Measurements from ENCODE around the gene PYCR2.
"Not testable (repeated sequence)": the region's sequence is repeated elsewhere in the genome, so short reads cannot be mapped to it uniquely, and the experiment has no call there.

The PYCR2 gene

DNA sequence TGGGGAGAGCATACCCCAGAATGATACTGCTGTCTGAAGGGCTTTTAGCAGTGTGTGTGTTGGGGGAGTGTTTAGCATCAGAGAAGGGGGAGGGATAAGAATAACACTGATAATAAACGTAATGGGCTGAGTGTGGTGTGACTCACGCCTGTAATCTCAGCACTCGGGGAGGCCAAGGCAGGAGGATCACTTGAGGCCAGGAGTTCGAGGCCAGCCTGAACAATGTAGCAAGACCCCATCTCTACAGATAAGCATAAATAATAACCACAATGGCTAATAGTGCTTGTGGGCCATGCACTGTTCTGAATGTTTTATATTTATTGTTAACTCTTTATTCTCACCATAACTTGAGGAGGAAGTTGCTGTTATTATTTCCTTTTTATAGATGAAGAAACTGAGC lies 19.5 kb upstream of the PYCR2 start:
- in situ Hi-C loops (cut with MboI; ENCODE audit: low sequenced_read_pairs) = no loop called here

DNA sequence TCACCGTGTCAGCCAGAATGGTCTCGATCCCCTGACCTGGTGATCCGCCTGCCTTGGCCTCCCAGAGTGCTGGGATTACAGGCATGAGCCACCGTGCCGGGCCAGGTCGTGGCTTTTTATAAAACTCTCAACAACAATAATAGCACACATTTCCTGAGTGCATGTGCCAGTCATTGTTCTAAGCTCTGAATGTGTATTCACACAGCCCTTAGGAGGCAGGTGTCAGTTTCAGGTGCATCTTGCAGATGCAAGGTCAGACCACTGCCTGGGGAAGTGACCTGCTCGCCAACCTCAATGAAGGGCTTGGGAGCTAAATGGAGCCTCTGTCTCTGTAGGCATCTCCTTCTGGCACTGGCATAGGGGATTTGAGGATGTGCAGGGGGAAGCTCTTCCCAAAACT lies 18.5 kb upstream of the PYCR2 start:
- in situ Hi-C loops (cut with MboI; ENCODE audit: low sequenced_read_pairs) = no loop called here

DNA sequence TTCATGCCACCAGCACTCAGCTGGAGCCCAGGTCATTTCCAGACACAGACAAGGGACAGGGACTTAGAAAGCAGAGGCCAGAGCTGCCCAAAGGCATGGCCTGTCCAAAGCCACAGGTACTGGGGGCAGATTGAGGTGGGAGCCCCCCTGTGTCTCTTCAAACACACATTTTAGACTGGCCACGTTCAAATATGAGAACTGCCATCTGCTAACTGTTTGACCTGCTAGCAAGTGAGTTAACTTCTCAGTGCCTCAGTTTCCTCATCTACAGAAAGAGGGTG lies 17.8 kb upstream of the PYCR2 start:
- in situ Hi-C loops (cut with MboI; ENCODE audit: low sequenced_read_pairs) = no loop called here

DNA sequence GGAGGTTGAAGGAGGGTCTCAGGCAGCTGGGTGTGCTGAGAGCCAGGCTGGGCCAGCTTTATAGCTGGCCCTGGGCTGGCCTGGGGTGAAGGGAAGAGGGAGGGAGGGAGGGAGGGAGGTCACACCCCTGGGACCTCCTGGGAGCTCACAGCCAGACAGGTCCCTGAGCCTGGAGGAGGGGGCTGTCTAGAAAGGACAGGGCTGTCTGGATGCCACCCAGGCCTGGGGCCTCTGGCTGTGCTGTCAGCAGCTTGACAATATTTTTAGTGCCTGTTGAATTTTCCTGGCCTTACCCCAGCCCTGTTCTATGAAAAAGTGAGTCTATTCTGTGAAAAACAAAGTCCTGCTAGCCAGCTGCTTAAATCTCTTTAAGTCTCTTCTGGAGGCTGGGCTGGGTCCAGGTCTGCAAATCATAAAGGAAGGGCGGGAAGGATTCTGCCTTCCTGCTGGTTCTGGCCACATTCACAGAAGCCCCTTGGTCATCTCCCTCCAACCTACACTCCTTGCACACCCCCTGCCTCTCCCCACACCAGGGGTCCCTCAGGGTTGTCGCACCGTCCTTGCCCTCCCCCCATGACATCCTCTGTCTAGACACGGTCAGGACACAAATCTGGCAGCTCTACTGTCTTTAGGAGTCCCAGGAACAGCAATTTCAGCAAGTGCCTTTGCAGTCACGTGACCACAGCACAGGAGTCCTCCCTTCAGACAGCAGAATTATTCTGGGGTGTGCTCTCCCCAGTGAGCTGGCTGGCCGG lies 17.3 kb upstream of the PYCR2 start, which contains the start of gene LEFTY2:
Gene LEFTY2 (minus strand): TSS at position 34 of the 755 bp plus-strand sequence. CDS start 80 bp downstream, outside the sequence.
- in situ Hi-C loops (cut with MboI; ENCODE audit: low sequenced_read_pairs) = no loop called here

DNA sequence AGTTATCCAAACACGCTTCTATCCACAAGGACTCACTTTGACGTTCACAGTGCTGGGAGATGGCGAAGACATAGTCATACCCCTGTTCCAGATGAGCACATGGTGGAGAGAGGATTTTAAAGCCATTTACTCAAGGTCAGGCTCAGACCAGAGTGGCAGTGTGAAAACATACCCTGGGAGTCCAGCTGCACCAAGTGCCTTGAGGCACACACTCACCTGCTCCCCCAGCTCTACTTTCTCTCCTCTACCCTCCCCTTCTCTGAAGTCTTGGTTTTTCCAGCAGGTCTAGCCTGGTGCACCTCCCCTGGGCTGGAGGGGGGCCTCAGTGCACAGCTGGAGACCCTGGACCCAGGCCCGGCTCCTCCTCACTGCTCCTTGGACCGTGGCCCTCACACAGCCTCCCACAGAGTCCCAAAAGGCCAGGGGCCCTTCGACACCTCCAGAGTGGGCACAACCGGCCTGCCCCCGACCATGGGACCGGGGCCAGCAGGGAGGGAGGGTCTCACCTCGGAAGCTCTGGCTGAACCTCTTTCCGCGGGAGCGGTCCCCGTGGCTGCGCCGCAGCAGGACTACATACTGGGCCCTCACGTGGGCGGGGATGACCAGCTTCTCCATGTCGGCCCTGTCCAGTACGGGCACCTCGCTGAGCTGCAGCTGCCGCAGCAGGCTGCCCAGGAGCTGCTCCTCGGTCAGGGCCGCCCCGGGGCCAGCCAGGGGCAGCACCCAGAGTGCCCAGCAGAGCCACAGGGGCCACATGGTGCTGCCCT lies 16.5 kb upstream of the PYCR2 start:
- in situ Hi-C loops (cut with MboI; ENCODE audit: low sequenced_read_pairs) = no loop called here

DNA sequence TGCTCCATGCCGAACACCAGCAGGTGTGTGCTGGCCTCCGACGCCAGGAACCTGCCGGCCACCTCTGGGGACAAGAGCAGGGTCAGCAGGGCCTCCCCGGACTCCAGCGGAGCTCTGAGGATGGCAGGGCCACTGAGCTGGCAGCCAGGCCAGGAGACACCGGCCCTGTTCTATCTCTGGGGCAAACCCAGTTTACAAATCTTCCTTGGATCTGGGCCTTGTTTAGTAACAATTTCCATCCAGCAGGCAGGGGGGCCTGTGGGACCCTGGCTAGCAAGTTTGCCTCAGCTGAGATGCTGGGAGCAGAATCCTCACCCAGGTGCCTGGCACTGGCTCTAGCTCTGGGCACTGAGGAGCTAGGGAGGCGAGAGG lies 15.9 kb upstream of the PYCR2 start:
- in situ Hi-C loops (cut with MboI; ENCODE audit: low sequenced_read_pairs) = not testable (repeated sequence)

DNA sequence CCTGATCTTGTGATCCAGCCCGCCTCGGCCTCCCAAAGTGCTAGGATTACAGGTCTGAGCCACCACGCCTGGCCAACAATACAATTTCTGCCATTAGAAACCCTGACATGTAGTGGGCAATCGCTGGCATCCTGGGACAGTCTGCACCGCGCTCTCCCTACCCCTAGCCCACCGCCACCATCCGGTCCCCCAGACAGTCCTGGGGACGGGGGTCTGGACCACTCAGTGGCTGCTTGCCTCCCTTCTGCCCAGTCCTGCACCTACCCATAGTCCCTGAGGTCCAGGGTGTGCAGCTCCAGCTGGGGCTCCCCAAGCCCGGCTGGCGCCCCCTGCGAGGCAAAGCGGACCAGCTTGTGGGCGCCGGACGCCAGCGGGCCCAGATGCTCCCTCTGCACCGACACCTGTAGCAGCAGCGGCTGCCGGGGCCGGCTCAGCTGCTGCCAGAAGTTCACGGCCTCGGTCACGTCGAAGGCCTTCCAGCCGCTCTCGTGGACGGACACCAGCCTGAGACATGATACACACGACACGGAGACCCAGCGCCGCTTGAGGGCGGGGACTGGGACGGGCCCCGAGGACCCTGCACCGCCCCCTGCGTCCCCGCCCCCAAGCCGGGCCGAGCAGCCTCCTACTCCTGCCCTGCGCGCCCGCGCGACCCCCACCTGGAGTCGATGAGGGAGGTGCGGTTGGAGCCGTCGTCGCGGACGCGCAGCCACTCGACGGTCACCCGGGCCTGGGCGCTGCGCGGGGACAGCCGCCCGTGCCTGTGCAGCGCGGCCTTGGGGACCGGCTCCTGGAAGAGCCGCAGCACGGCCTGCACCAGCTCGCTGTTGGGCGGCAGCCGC lies 15.3 kb upstream of the PYCR2 start:
- in situ Hi-C loops (cut with MboI; ENCODE audit: low sequenced_read_pairs) = not testable (repeated sequence)

DNA sequence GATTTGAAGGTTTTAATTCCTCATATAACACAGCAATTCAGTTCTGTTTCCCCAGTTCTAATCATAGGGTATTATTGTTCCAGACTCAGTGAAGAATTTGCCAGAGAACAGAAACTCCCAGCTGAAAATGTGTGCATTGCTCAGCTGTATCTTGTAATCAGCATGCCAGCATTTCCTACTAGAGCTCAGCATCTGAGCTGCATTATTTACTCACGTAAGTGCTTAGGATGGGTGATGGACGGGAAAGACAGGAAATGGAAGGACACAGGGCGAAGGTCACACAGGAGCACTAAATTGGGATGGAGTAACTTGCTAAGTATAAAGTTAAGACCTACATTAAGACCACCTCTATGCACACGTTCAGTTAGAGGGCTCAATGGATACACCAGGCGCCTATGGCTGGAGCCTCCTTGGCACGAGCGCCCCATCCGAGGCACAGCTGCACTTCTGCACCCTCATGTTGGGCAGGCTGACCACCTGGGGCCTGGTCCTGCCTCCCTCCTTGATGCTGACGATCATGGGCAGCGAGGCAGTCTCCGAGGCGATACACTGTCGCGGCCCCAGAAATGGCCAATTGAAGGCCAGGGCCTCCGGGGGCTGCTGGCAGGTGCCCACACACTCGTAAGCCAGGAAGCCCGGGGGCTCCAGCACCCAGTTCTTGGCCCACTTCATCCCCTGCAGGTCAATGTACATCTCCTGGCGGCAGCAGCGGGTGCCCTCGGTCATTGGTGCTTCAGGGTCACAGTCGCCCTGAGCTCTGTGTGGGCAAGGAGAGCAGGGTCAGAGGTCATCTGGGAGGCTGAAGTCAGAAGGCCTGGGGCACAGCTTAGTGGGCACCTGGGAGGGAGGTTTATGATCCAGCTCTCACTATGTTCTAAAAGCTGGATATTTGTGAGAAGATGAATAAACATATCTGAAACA lies 13.3 kb upstream of the PYCR2 start:
- in situ Hi-C loops (cut with MboI; ENCODE audit: low sequenced_read_pairs) = no loop called here

DNA sequence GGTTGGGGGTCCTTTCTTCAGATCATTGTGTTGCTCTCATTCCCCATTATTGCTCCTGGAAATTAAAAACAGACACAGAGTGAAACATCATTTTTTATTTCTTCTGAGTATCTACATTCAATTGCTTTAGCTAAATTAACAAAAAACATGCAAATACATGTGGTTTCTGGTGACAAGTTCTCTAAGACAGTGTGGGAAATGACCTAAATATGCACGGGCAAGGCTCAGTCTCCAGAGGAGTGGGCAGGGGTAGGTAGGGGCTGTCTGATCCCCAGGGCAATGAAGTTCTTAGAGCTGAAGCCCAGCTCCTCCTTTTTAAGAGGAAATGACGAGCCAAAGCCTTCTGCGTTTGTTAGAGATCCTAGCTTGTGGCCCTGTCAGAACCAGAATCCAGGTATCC lies 12.5 kb upstream of the PYCR2 start:
- in situ Hi-C loops (cut with MboI; ENCODE audit: low sequenced_read_pairs) = no loop called here

DNA sequence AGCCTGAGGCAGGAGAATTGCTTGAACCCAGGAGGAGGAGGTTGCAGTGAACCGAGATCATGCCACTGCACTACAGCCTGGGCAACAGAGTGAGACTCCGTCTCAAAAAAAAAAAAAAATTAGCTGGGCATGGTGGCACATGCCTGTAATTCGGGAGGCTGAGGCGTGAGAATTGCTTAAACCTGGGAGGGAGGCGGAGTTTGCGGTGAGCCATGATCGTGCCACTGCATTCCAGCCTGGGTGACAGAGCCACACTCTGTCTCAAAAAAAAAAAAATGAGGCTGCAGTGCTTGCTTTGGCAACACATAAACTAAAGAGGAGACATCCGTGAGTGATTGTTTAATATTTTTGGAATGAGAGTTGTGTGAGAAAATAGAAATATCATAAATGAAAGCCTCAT lies 12.0 kb upstream of the PYCR2 start:
- in situ Hi-C loops (cut with MboI; ENCODE audit: low sequenced_read_pairs) = not testable (repeated sequence)

DNA sequence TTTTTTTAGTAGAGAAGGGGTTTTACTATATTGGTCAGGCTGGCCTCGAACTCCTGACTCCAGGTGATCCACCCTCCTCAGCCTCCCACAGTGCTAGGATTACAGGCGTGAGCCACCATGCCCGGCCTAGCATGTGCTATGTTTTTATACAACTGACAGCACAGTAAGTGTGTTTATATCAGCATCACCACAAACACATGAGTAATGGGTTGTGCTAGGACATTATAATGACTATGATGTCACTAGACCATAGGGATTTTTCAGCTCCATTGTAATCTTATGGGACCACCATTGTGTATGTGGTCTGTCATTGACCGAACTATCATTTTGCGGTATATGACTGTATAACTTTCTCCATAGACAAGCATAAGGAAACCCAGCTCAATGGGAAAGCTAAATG lies 10.7 kb upstream of the PYCR2 start:
- in situ Hi-C loops (cut with MboI; ENCODE audit: low sequenced_read_pairs) = no loop called here

DNA sequence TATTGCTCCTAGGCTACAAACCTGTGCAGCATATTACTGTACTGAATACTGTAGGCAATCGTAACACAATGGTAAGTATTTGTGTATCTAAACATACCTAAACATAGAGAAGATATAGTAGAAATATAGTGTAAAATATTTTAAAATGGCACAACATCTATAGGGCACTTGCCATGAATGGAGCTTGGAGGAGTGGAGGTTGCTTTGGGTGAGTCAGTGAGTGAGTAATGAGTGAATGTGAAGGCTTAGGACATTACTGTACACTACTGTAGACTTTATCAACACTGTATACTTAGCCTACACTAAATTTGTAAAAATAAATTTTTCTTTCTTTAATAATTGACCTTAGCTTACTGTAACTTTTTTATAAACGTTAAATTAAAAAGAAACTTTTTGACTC lies 9.0 kb upstream of the PYCR2 start:
- in situ Hi-C loops (cut with MboI; ENCODE audit: low sequenced_read_pairs) = no loop called here

DNA sequence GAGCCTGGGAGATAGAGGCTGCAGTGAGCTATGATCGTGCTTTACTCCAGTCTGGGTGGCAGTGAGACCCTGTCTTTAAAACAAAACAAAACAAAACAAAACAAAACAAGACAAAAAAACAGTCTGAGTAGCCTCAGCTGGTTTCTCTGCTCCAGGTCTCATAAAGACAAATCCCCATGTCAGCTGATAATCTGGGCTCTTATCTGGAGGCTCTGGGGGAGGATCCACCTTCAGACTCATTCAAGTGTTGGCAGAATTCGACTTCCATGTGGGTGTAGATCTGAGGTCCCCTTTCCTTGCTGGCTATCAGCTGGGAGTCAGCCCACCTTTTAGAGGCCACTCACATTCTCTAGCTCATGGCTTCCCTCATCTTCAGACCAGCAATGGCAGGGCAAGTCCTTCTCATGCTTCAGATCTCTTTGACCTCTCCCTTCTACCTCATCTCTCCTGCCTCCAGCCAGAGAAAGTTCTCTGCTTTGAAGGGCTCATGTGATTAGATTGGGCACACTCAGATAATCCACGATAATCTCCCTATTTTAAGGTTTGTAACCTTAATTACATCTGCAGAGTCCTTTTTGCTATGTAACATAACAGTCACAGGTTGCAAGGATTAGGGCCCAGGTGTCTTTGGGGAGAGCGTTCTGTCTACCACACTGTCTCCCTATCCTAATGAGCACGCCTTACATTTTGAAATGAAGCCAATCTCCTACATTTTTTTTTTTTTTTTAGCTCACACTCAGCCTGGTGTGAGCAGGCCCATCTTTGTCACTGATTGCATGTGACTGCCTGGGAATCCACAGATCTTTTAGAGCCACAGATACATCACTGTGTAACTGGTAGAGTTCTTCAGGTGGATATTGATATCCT lies 7.5 kb upstream of the PYCR2 start:
- in situ Hi-C loops (cut with MboI; ENCODE audit: low sequenced_read_pairs) = no loop called here

DNA sequence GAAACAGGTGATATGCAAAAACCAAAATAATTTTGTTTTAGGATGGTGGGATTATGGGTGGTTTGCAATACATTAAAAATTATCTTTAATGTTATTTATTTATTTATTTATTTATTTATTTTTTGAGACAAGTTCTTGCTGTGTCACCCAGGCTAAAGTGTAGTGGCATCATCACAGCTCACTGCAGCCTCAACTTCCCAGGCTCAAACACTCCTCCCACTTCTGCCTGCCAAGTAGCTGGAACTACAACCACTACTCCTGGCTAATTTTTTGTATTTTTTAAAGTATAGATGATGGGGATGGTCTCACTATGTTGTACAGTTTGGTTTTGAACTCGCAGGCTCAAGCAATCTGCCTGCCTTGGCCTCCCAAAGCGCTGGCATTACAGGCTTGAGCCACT lies 6.5 kb upstream of the PYCR2 start:
- in situ Hi-C loops (cut with MboI; ENCODE audit: low sequenced_read_pairs) = no loop called here

DNA sequence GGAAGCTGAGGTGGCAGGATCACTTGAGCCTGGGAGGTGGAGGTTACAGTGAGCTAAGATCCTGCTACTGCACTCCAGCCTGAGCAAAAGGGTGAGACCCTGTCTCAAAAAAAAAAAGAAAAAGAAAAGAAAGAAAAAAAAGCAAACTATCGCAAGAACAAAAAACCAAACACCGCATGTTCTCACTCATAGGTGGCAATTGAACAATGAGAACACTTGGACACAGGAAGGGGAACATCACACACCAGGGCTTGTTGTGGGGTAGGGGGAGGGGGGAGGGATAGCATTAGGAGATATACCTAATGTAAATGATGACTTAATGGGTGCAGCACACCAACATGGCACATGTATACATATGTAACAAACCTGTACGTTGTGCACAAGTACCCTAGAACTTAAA lies 5.4 kb upstream of the PYCR2 start:
- in situ Hi-C loops (cut with MboI; ENCODE audit: low sequenced_read_pairs) = not testable (repeated sequence)

DNA sequence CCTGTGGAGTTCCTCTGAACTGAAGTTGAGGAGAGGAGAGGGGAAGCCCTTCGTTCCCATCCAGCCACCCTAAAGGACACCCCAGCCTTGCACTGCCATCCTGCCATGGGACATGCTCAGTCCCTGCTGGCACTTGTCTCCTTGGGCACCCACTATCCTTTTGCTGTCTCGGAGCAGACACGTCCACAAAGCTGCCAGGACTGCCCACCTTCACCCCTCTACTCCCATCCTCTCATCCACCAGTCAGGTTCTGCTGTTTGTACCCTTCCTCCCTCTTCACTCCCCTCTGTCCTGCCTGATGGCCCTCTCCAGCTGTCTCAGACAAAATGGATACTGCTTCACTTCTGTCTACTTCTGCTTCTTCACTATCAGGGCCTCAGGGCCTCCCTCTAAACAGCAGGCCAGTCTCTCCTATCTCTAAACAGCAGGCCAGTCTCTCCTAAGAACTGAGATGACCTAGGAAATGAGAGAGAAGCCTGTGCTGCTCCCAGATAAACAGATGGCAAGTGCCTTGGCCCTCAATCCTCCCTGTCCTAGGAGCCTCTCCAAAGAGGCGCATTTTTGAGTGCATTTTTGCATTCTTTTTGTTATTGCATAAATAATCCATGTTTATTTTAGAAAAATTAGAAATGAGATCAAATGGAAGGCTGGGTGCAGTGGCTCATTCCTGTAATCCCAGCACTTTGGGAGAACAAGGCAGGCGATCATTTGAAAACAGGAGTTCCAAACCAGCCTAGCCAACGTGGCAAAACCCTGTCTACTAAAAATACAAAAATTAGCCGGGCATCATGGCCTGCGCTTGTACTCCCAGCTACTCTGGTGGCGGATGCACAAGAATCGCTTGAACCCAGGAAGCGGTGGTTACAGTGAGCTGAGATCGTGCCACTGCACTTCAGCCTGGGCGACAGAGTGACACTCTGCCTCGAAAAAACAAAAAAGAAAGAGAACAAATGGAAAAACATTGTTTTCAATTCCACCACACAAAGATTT lies 4.4 kb upstream of the PYCR2 start:
- in situ Hi-C loops (cut with MboI; ENCODE audit: low sequenced_read_pairs) = no loop called here

DNA sequence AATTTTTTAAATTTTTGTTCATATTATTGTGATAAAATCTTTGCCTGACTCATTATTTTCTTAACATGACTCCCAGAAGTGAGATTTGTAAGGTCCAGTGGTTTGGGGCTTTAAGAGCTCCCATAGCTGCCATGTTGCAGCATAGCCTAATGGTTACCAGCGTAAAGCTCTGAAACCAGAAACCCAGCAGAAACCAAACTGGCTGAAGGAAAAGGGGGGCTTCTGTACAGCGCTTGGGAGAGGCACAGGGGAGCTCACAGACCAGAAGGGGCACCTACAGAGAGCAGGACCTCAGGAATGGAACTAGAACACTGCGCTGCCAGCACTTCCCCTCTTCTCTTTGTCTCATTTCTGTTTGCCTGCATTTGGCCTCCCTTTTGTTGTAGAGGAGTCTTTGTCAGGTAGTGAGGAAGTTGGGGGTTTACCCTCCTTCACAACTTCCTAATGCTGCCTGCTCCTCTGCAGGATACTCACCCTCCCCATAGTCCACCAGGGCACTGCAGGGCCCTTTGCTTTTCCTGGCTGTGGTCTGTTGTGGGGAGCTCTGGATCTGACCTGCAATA lies 2.6 kb upstream of the PYCR2 start:
- in situ Hi-C loops (cut with MboI; ENCODE audit: low sequenced_read_pairs) = no loop called here

DNA sequence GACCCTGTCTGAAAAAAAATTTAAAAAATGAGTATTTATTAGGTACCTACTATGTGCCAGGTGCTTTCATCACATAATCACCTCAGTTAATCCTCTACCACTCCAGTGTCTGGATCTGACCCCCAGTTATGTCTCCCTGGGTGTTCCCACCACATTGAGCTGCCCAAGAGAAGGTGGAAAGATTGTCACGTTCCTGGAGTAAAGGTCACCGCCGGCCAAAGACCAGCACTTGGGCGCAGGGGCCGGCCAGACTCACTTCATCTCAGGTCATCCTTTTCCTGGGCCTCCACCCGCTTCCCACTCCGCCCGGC lies 714 bp downstream of the PYCR2 start:
- in situ Hi-C loops (cut with MboI; ENCODE audit: low sequenced_read_pairs) = no loop called here
